Tibial artery (tissue), 4 donors: ENCODE data around the gene HHLA2.

Source experiments
- DNase-seq, 2 donors: peaks; one replicate each; pipeline ENCODE4 v3.0.0-alpha.2; 2019
- H3K27ac ChIP-seq, 2 donors: fragments of 200-600 bp; sonication (generic) in 1 of 2; 1 replicate in 1 of 2; 2 replicates in 1 of 2; pipeline ENCODE4 v1.5.1; 2018 to 2019; ENCODE audit warnings: mild to moderate bottlenecking in 1 of 2
- H3K27me3 ChIP-seq, 2 donors: fragments of 200-600 bp; sonication (generic) in 1 of 2; one replicate each; pipeline versions ENCODE4 v1.5.1 to v1.6.0; 2016 to 2019
- H3K36me3 ChIP-seq, 3 donors: fragments of 200-600 bp; sonication (generic) in 2 of 3; one replicate each; pipeline ENCODE4 v1.5.1; 2016 to 2019; ENCODE audit warnings: mild to moderate bottlenecking in 2 of 3
- H3K4me1 ChIP-seq, 4 donors: fragments of 200-600 bp; sonication (generic) in 2 of 4; 1 replicate in 3 of 4; 2 replicates in 1 of 4; pipeline ENCODE4 v1.5.1; 2016 to 2019
- H3K4me3 ChIP-seq, 2 donors: fragments of 200-600 bp; sonication (generic) in 1 of 2; 1 replicate in 1 of 2; 2 replicates in 1 of 2; pipeline ENCODE4 v1.5.1; 2018 to 2019; ENCODE audit warnings: mild to moderate bottlenecking in 2 of 2
- H3K9me3 ChIP-seq, 3 donors: fragments of 200-600 bp; sonication (generic) in 1 of 3; one replicate each; pipeline ENCODE4 v1.5.1; 2016 to 2019
- intact Hi-C: fragments of 100-400 bp; cut with DNase I; formaldehyde crosslinking; loops from one replicate; pipeline ENCODE4 v1.15.0; 2023; ENCODE audit warnings: low total_unique reads
- TF ChIP-seq, protein P1 (sequence below), 2 experiments: fragments of 200-600 bp in 1 of 2; fragments of 450-650 bp in 1 of 2; IDR thresholded peaks; one replicate each; pipeline ENCODE4 v1.5.1; 2017 to 2019; ENCODE audit warnings: antibody characterized with exemption in 2 of 2, mild to moderate bottlenecking in 1 of 2, moderate library complexity in 1 of 2

Gene HHLA2

DNA sequence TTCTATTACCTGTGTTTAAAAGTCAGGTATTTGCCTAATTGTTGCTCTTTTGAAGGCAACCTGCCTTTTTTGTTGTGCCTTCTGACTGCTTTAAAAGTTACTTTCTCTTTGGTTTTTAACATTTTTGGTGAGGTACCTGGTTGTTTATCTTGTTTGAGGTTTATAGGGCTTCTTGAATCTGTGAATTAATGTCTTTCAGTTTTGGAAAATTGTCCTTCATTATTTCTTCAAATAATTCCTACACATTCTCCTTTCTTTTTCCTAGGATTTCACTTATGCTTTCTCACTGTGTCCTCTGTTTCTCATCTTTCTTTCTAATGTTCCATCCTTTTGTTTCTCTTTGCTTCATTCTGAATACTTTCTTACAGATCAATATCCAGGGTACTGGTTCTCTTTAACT lies 30.8 kb downstream of the HHLA2 start:
- Histone ChIP-seq H3K9me3 (peaks cover 0 to 8% (median 0%) of the 10 kb centered on the region in 3 donors), H3K36me3 (no peaks in the 10 kb centered on the region), H3K4me3 (no peak overlapping the region), H3K27me3 (no peaks in the 10 kb centered on the region), H3K27ac (no peak overlapping the region), H3K4me1 (peaks cover 0 to 6% (median 3%) of the 10 kb centered on the region in 4 donors)
- TF ChIP-seq, protein P1, sequence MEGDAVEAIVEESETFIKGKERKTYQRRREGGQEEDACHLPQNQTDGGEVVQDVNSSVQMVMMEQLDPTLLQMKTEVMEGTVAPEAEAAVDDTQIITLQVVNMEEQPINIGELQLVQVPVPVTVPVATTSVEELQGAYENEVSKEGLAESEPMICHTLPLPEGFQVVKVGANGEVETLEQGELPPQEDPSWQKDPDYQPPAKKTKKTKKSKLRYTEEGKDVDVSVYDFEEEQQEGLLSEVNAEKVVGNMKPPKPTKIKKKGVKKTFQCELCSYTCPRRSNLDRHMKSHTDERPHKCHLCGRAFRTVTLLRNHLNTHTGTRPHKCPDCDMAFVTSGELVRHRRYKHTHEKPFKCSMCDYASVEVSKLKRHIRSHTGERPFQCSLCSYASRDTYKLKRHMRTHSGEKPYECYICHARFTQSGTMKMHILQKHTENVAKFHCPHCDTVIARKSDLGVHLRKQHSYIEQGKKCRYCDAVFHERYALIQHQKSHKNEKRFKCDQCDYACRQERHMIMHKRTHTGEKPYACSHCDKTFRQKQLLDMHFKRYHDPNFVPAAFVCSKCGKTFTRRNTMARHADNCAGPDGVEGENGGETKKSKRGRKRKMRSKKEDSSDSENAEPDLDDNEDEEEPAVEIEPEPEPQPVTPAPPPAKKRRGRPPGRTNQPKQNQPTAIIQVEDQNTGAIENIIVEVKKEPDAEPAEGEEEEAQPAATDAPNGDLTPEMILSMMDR (IDR thresholded peaks at IDR 0.05): no peak
- DNase-seq: no peak
- intact Hi-C loops: no loop called here

DNA sequence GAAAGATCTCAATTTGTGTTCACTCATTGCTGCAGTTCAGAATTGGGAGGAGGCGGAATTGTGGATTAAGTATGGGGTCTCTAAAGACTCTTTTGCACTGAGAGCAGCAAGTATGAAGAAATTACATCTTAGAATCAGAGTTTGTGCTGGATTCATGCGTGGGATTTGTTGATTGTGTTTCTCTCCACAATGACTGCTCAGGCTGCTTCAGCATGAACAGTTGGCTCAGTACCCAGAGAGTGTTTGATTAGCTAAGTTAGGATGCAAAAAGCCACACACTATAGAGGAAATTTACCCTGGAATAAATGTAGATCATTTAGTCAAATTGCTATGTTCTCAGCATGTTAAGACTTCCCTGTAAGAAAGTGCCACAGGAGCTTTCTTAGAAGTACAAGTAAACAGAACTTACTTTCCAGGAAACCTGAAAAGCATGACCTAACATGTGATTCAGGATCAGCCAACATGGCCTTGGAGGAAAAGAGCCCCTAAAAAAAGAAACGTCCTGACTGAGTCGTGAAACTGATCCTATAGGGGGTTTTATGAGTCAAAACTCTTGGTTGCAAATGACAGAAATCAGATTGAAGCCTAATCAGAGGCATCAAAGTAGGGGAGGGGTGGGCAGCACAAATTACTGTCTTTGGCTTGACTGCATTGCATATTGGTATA lies 32.6 kb downstream of the HHLA2 start:
- DNase-seq: no peak
- intact Hi-C loops: no loop called here
- H3K9me3 ChIP-seq: peaks cover 0 to 8% (median 0%) of the 10 kb centered on the region in 3 donors
- H3K4me3 ChIP-seq: no peak overlapping the region
- no peaks in the 10 kb centered on the region for H3K36me3 ChIP-seq
- H3K27me3 ChIP-seq: no peaks in the 10 kb centered on the region
- TF ChIP-seq, protein P1 (IDR thresholded peaks at IDR 0.05): no peak
- H3K27ac ChIP-seq: no peak overlapping the region
- H3K4me1 ChIP-seq: peaks cover 0 to 6% (median 3%) of the 10 kb centered on the region in 4 donors

DNA sequence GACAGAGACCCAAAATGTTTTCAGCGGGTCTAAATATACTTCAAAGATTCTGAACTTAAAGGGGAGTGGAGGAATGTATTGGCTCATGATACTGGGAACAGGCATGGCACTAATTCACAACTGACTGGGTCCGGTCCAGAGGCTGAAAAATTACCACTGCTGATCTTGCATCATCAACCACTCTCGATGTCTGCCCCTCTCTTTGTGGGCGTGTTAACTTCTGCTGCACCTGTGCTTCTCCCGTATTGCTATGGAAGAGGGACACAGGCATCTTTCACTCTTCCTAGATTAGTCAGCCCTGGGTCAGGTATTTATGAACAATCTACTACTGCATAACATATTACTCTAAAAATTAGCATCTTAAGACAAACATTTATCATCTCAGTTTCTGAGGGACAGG lies 33.2 kb downstream of the HHLA2 start:
- H3K4me1 ChIP-seq: peaks cover 0 to 6% (median 3%) of the 10 kb centered on the region in 4 donors
- H3K27me3 ChIP-seq: no peaks in the 10 kb centered on the region
- TF ChIP-seq, protein P1 (IDR thresholded peaks at IDR 0.05): no peak
- no peak overlapping the region for H3K27ac ChIP-seq
- intact Hi-C loops: no loop called here
- H3K9me3 ChIP-seq: peaks cover 0 to 8% (median 0%) of the 10 kb centered on the region in 3 donors
- H3K4me3 ChIP-seq: no peak overlapping the region
- DNase-seq: no peak
- H3K36me3 ChIP-seq: no peaks in the 10 kb centered on the region

DNA sequence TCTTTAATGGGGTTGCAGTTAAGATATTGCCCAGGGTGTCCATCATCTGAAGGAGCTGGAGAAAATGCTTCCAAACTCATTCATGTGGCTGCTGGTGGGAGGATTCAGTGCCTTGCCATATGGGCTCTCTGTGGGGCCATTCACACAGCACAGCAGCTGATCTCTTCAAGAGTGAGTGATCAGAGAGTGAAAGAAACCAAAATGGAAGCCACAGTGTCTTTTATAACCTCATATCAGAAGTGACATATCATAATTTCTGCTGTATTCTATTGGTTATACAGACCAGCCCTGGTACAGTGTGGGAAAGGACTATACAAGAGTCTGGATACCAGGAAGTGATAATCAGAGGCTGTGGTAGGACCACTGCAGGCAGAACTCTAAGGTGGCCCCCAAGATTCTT lies 33.6 kb downstream of the HHLA2 start:
- H3K9me3 ChIP-seq: peaks cover 0 to 8% (median 0%) of the 10 kb centered on the region in 3 donors
- no peak overlapping the region for H3K4me3 ChIP-seq
- TF ChIP-seq, protein P1 (IDR thresholded peaks at IDR 0.05): no peak
- peaks cover 0 to 6% (median 3%) of the 10 kb centered on the region in 4 donors for H3K4me1 ChIP-seq
- H3K27ac ChIP-seq: no peak overlapping the region
- no peaks in the 10 kb centered on the region for H3K27me3 ChIP-seq
- no peak for DNase-seq
- H3K36me3 ChIP-seq: no peaks in the 10 kb centered on the region
- intact Hi-C loops: no loop called here

DNA sequence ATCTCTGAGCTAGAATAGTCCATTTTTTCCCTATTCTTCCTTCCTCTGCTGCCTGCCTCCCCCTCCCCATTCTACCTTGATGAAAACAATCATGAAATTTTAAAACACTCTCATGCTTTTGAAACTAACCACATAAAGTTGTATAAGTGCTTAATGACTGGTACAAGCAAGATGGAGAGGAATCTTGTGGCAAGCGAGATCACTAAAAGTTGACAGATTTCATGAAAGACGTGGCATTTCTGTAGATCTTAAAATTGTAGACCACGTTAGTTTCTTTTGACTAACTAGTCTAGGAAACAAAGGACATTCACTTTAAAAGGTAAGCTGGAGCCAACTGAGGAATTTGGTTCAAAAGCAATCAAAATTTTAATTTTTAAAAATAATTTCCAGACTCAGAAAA lies 35.4 kb downstream of the HHLA2 start:
- TF ChIP-seq, protein P1 (IDR thresholded peaks at IDR 0.05): no peak
- H3K9me3 ChIP-seq: peaks cover 0 to 1% (median 0%) of the 10 kb centered on the region in 3 donors

More for the DNA sequence above, 35.4 kb downstream of the HHLA2 start:
- Histone ChIP-seq H3K4me1 (peaks cover 0 to 6% (median 3%) of the 10 kb centered on the region in 4 donors), H3K27ac (no peak overlapping the region), H3K36me3 (no peaks in the 10 kb centered on the region), H3K27me3 (no peaks in the 10 kb centered on the region), H3K4me3 (no peak overlapping the region)
- DNase-seq: no peak
- intact Hi-C loops: no loop called here
